NCI-H748 (cell line): ENCODE measurements around the gene OTOG.

Source experiments
- DNase-seq: peaks from one replicate; lab custom pipeline; 2025; ENCODE audit not compliant: unreplicated experiment; lab: John Stamatoyannopoulos, UW

OTOG gene

GRCh38 chr11:17692931-17693330 lies 145.9 kb downstream of the OTOG start:
- DNase-seq, result no peak

- DNase-seq, result no peak
Observed at GRCh38 chr11:17693531-17693930, 146.5 kb downstream of the OTOG start.

GRCh38 chr11:17694494-17695110 lies 147.5 kb downstream of the OTOG start:
- no peak for DNase-seq

GRCh38 chr11:17695454-17696441 lies 148.7 kb downstream of the OTOG start:
- DNase-seq, result peak; percentile 28

- no peak for DNase-seq
Observed at GRCh38 chr11:17696741-17697140, 149.7 kb downstream of the OTOG start.
